HEK293 (cell line): Measurements from ENCODE around the gene KRTCAP2.

Experiments used
- BCL11A ChIP-seq: fragments of 450-650 bp; formaldehyde crosslinking; IDR thresholded peaks from 2 replicates; pipeline ENCODE4 v1.5.1; 2016; ENCODE audit warnings: low read depth, missing biosample characterization, missing genetic modification characterization
- CTCF ChIP-seq: fragments of 450-650 bp; formaldehyde crosslinking; IDR thresholded peaks from 2 replicates; pipeline ENCODE4 v1.5.1; 2016; ENCODE audit warnings: missing biosample characterization, missing genetic modification characterization
- PBX3 ChIP-seq: sonication (generic); formaldehyde crosslinking; IDR thresholded peaks from 2 replicates; pipeline ENCODE4 v1.8.1; 2022; ENCODE audit warnings: mild to moderate bottlenecking, moderate library complexity, missing genetic modification reagents
- ZNF146 ChIP-seq: fragments of 450-650 bp; formaldehyde crosslinking; IDR thresholded peaks from 2 replicates; pipeline ENCODE4 v1.5.1; 2016; ENCODE audit warnings: missing biosample characterization, missing genetic modification characterization
- ZNF350 ChIP-seq: fragments of 450-650 bp; formaldehyde crosslinking; IDR thresholded peaks from 2 replicates; pipeline ENCODE4 v1.5.0; 2017; ENCODE audit warnings: missing biosample characterization, mild to moderate bottlenecking, missing genetic modification characterization
- ZNF501 ChIP-seq: fragments of 450-650 bp; formaldehyde crosslinking; IDR thresholded peaks from 2 replicates; pipeline ENCODE4 v1.5.1; 2016; ENCODE audit warnings: missing biosample characterization, missing genetic modification characterization
- ZSCAN16 ChIP-seq: fragments of 450-650 bp; formaldehyde crosslinking; IDR thresholded peaks from 2 replicates; pipeline ENCODE4 v1.5.1; 2016; ENCODE audit warnings: missing biosample characterization, missing genetic modification characterization

- TF ChIP-seq CTCF (tag by site-specific recombination) (no peak), ZNF501 (tag by site-specific recombination) (no peak), ZNF350 (no peak), BCL11A (no peak), ZSCAN16 (tag by site-specific recombination) (no peak), PBX3 (CRISPR knock-in tag) (no peak), ZNF146 (tag by site-specific recombination) (no peak)
Measured at GRCh38 chr1:155182052-155182550, 9.0 kb upstream of the KRTCAP2 start.
